A549 treated with ZK216348 at 1 μM for 4 hours (cell line): Measurements from ENCODE around the gene ITIH1. TPM values are rescaled to one million over a fixed set of nuclear protein-coding genes. Genes with fewer than 3 reads are reported as not detected.

ENCODE experiments used
- total RNA-seq: library from RNA; stranded (reverse); fragments of 200-300 nt; extraction: Qiagen RNA extraction; gene quantifications from 5 replicates; pipeline ENCODE4 v1.2.3, GENCODE V29; 2022; ENCODE audit warnings: low read depth

Gene ITIH1
- total RNA-seq: not detected in 5 replicates

DNA sequence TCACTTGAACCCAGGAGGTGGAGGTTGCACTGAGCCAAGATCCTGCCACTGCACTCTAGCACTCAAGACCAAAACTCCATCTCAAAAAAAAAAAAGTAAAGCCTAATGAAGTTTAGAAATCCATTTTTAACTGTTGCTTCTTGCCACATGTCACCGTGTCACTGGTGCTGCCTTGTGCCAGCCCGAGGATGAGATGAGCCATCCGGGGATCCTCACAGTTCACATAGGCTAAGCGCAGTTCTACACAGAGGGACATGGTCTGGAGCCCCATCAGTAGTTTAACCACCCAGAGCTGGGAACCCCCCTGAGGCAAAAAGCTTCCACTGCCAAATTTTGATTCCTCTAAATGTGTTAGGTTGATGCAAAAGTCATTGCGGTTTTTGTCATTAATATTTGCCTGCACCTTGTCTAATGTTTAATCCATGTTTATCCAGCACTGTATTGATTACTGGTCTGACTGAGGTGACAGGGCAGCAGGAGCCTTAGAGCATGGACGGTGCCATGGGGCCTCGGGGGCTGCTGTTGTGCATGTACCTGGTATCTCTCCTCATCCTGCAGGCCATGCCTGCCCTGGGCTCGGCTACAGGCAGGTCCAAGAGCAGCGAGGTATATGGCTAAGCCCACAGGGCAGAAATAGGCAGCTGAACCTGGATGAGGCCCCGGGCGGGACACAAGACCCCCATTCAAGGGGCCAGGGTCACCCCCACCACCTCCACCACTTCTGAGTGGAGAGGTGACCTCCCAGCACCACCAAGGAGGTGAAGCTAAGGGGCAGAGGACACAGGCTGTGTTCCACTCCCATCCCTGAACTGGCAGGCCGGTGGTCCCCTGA is at the start of gene ITIH1:
Gene ITIH1 (plus strand): TSS at position 473 of the 832 bp plus-strand sequence. CDS start 17 bp downstream, at position 490.

DNA sequence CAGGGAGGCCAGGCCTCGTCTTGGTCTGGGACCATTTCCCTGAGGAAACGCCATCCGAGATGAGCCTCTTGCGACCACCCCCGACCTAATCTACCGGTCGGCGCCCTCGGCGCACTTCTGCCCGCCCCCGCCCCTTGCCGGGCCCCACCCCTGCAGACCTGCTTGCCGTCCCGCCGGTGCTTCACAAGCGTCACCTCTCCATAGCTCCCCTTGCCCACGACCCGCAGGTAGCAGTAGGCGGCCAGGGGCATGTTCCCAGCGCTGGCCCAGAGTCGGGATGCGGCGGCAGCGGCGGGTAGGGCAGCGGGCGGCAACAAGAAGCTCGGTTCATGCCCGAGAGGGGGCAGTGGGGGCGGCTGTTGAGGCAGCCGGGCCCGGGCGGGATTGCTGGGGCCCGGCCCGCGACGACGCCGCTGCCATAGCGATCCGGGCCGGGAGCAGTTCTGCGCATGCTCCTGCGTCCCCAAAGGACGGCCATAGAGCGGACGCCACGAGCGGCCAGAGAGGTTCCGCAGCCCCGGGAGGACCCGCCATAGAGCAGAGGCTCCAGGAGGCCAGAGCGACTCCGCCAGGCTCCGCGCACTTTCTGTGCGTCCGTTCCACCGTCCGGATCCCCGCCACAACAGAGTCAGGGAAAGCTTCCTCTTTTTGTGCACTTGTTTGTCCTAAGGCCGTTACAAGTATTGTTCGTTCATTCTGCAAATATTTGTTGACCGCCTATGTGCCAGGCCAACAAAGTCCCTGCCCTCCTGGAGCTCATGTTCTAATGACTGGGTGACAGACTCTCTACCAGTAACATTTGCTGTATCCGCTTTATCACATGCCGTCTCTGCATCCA is 6.7 kb upstream of the ITIH1 start, which contains the start of gene NEK4:
Gene NEK4 (minus strand): TSS at position 445 of the 838 bp plus-strand sequence. CDS start 194 bp downstream, at position 251.

DNA sequence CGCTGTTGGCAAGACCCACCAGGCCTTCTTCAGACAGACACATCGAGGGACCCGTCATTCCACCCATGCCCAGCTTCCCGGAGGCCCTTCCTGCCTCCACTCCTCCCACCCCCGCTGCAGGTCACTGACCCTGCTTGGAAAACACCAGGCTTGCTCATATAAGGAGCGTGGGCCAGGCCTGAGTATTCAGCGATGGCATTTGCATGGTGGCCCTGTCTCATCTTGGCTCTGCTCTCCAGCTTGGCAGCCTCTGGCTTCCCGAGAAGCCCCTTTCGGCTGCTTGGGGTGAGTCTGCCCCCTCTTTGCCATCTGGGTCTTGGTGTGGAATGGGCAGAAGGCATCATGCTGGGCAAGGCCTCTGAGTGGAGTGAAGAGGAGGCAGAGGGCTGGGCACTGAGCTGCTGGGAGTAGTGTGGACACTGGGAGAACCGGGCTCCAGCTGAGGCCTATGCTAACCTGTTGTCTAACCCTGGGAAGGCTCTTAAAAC is 17.3 kb downstream of the ITIH1 start, which contains the start of gene ITIH3:
Gene ITIH3 (plus strand): TSS at position 185 of the 488 bp plus-strand sequence. CDS start 8 bp downstream, at position 193.

GRCh38 chr3:52830535-52831258 is 53.3 kb downstream of the ITIH1 start, which contains the start of gene ITIH4:
TSS of gene ITIH4 (minus strand) at chr3:52830672. CDS start at chr3:52830642, 30 bp downstream.

GRCh38 chr3:52834871-52835501 is 57.6 kb downstream of the ITIH1 start, which contains the start of gene MUSTN1:
TSS of gene MUSTN1 (minus strand) at chr3:52835019. CDS start at chr3:52834948, 71 bp downstream.

Other genes starting within 250 kb of the ITIH1 start
- 70.6 to 110 TPM (median 101 TPM) in 5 replicates for gene NT5DC2, start 243.7 kb upstream of the ITIH1 start, total RNA-seq
- gene UQCC5, start 241.0 kb upstream of the ITIH1 start, total RNA-seq: 43.4 to 69.8 TPM (median 59.8 TPM) in 5 replicates
- gene PBRM1, start 91.7 kb upstream of the ITIH1 start, total RNA-seq: 10.7 to 17.2 TPM (median 14.0 TPM) in 5 replicates
- gene GNL3, start 91.6 kb upstream of the ITIH1 start, total RNA-seq: 81.3 to 199 TPM (median 94.2 TPM) in 5 replicates
- gene GLT8D1, start 71.8 kb upstream of the ITIH1 start, total RNA-seq: 34.7 to 41.4 TPM (median 39.2 TPM) in 5 replicates
- gene SPCS1, start 71.5 kb upstream of the ITIH1 start, total RNA-seq: 142 to 178 TPM (median 160 TPM) in 5 replicates
- 11.5 to 14.3 TPM (median 12.9 TPM) in 5 replicates for gene NEK4, start 6.7 kb upstream of the ITIH1 start, total RNA-seq
- not detected in 5 replicates for gene ITIH3, start 17.2 kb downstream of the ITIH1 start, total RNA-seq
- gene ITIH4, start 53.1 kb downstream of the ITIH1 start, total RNA-seq: 0.32 to 1.6 TPM (median 0.51 TPM) in 5 replicates
- gene MUSTN1, start 57.4 kb downstream of the ITIH1 start, total RNA-seq: 0.44 TPM in 1 of 5 replicates, not detected in the others
- gene STIMATE, start 119.9 kb downstream of the ITIH1 start, total RNA-seq: 5.5 to 10.8 TPM (median 8.0 TPM) in 5 replicates